HL-60/S4 treated with retinoic acid at 250 ng/mL for 4 days and 3 days (cell line): ENCODE measurements around the gene DPEP3.
"Not testable (repeated sequence)": the region's sequence is repeated elsewhere in the genome, so short reads cannot be mapped to it uniquely, and the experiment has no call there.

Experiments used
- in situ Hi-C: fragments of 300-500 bp; cut with MboI; formaldehyde crosslinking; loops from 2 replicates; pipeline ENCODE4 v1.7.0; 2022; ENCODE audit warnings: low sequenced_read_pairs

Gene DPEP3

GRCh38 chr16:67995423-67995822 lies 15.1 kb upstream of the DPEP3 start:
- in situ Hi-C loops: no loop called here

GRCh38 chr16:67994040-67994408 lies 13.7 kb upstream of the DPEP3 start:
- in situ Hi-C loops: not testable (repeated sequence)

- in situ Hi-C loops: no loop called here
These were observed 13.1 kb upstream of the DPEP3 start for GRCh38 chr16:67993207-67994039.

- in situ Hi-C loops: no loop called here
These were observed 12.4 kb upstream of the DPEP3 start for GRCh38 chr16:67992661-67993206.

- in situ Hi-C loops: no loop called here
These were observed 9.7 kb upstream of the DPEP3 start for GRCh38 chr16:67990018-67990386.

- in situ Hi-C loops: no loop called here
These were observed 9.2 kb upstream of the DPEP3 start for GRCh38 chr16:67989322-67990017.

- in situ Hi-C loops: no loop called here
These were observed 8.4 kb upstream of the DPEP3 start for GRCh38 chr16:67988675-67989074.

- in situ Hi-C loops: no loop called here
These were observed 7.3 kb upstream of the DPEP3 start for GRCh38 chr16:67987460-67988160.

- in situ Hi-C loops: no loop called here
These were observed 6.7 kb upstream of the DPEP3 start for GRCh38 chr16:67986949-67987348.

- in situ Hi-C loops: no loop called here
These were observed 1.9 kb upstream of the DPEP3 start for GRCh38 chr16:67982011-67982696.

- in situ Hi-C loops: no loop called here
These were observed 2.7 kb downstream of the DPEP3 start for GRCh38 chr16:67977469-67978227.

- in situ Hi-C loops: no loop called here
These were observed 3.3 kb downstream of the DPEP3 start for GRCh38 chr16:67977005-67977404.

- in situ Hi-C loops: no loop called here
These were observed 4.1 kb downstream of the DPEP3 start for GRCh38 chr16:67976205-67976604.

GRCh38 chr16:67975321-67976105 lies 4.8 kb downstream of the DPEP3 start:
- in situ Hi-C loops: no loop called here

- in situ Hi-C loops: not testable (repeated sequence)
These were observed 8.0 kb downstream of the DPEP3 start for GRCh38 chr16:67972285-67972684.

GRCh38 chr16:67971111-67971510 lies 9.2 kb downstream of the DPEP3 start:
- in situ Hi-C loops: no loop called here

GRCh38 chr16:67969254-67970039 lies 10.9 kb downstream of the DPEP3 start:
- in situ Hi-C loops: no loop called here

GRCh38 chr16:67968400-67969253 lies 11.7 kb downstream of the DPEP3 start, which contains the start of gene SLC12A4:
TSS of gene SLC12A4 (minus strand) at chr16:67968637. CDS start at chr16:67968553, 84 bp downstream.
- in situ Hi-C loops: no loop called here
